Stimulated activated CD8-positive, alpha-beta memory T cell treated with anti-CD3 and anti-CD28 coated beads, Interleukin-7, amount 100 ng/mL, for 1 hour (primary cell): ENCODE measurements around the gene BRD7.

ENCODE experiments used
- DNase-seq, 2 donors: peaks; one replicate each; pipeline ENCODE4 v3.0.0-alpha.2; 2020; ENCODE audit warnings: low read depth in 2 of 2

Gene BRD7

GRCh38 chr16:50272687-50273381 is 96.0 kb downstream of the BRD7 start:
- DNase-seq = no peak

- no peak for DNase-seq
These were observed 96.6 kb downstream of the BRD7 start for GRCh38 chr16:50272111-50272571.

GRCh38 chr16:50271148-50272041 is 97.4 kb downstream of the BRD7 start:
- DNase-seq = no peak

GRCh38 chr16:50270510-50271147 is 98.2 kb downstream of the BRD7 start:
- DNase-seq = no peak

- DNase-seq = no peak
These were observed 98.8 kb downstream of the BRD7 start for GRCh38 chr16:50269769-50270509.

GRCh38 chr16:50269061-50269705 is 99.6 kb downstream of the BRD7 start:
- DNase-seq = no peak

- DNase-seq = no peak
These were observed 100.4 kb downstream of the BRD7 start for GRCh38 chr16:50268352-50268751.

GRCh38 chr16:50267651-50268050 is 101.1 kb downstream of the BRD7 start:
- no peak for DNase-seq

GRCh38 chr16:50267151-50267631 is 101.6 kb downstream of the BRD7 start:
- no peak for DNase-seq

GRCh38 chr16:50266337-50267091 is 102.3 kb downstream of the BRD7 start, which contains the start of gene ADCY7:
Gene ADCY7 (plus strand): TSS chr16:50266551. CDS start chr16:50288180, 21,629 bp downstream.
- peak; percentile 69 to 71 for DNase-seq
